ENCODE data around the gene CARD10.

DNA sequence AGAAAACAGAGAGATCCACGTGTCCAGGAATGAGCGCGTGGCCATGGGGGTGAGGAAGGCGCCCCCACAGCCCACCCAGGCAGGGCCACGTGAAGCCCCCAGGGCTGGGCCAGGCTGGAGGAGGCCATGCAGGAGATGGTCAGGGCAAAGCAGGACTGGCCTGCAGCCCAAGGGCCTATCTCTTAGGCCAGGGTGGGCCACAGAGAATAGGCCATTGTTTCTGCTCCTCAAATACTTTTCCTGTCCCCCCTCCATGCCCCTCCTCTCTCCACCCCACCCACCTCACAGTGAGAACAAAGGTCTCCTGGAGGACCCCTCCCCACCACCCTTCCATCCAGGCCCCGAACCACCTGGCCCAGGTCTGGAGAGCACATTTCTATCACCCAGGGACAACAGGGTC is 32.8 kb upstream of the CARD10 start:
- TF ChIP-seq, protein P1, sequence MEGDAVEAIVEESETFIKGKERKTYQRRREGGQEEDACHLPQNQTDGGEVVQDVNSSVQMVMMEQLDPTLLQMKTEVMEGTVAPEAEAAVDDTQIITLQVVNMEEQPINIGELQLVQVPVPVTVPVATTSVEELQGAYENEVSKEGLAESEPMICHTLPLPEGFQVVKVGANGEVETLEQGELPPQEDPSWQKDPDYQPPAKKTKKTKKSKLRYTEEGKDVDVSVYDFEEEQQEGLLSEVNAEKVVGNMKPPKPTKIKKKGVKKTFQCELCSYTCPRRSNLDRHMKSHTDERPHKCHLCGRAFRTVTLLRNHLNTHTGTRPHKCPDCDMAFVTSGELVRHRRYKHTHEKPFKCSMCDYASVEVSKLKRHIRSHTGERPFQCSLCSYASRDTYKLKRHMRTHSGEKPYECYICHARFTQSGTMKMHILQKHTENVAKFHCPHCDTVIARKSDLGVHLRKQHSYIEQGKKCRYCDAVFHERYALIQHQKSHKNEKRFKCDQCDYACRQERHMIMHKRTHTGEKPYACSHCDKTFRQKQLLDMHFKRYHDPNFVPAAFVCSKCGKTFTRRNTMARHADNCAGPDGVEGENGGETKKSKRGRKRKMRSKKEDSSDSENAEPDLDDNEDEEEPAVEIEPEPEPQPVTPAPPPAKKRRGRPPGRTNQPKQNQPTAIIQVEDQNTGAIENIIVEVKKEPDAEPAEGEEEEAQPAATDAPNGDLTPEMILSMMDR (IDR thresholded peaks at IDR 0.05; ENCODE audit: low read depth, low read length, missing input control) = no peak
- TF ChIP-seq RAD21 (IDR thresholded peaks at IDR 0.05) = no peak
- no peak for TF ChIP-seq REST (IDR thresholded peaks at IDR 0.05)
- no peak for TF ChIP-seq TAF1 (conservative IDR thresholded peaks at IDR 0.05)

Data from liver (tissue), 3 donors.